DOHH2 (cell line): Measurements from ENCODE around the gene TUBD1.
"Not testable (repeated sequence)": the region's sequence is repeated elsewhere in the genome, so short reads cannot be mapped to it uniquely, and the experiment has no call there.

Experiments used
- CTCF ChIP-seq: fragments of 200-600 bp; sonication (generic); IDR thresholded peaks from one replicate; pipeline ENCODE4 v1.5.1; 2014; ENCODE audit warnings: antibody characterized with exemption, mild to moderate bottlenecking, low read depth, low read length; ENCODE audit not compliant: poor library complexity, severe bottlenecking
- EZH2phosphoT487 ChIP-seq: fragments of 200-600 bp; sonication (generic); IDR thresholded peaks from 2 replicates; pipeline ENCODE4 v1.6.1; 2017; ENCODE audit warnings: borderline replicate concordance, mild to moderate bottlenecking, antibody characterized with exemption, low read length, moderate library complexity, mixed read lengths

DNA sequence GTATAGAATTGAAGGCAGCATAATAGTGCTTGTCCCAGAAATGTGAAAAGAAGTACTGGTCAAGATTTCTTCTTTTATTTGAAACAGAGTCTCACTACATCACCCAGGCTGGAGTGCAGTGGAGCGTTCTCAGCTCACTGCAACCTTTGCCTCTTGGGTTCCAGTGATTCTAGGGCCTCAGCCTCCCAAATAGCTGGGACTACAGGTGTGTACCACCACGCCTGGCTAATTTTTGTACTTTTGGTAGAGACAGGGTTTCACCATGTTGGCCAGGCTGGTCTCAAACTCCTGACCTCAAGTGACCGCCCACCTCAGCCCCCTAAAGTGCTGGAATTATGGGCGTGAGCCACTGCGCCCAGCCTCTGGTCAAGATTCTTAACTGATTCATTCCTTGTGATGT is 27.9 kb upstream of the TUBD1 start:
- not testable (repeated sequence) for TF ChIP-seq CTCF, EZH2phosphoT487
